Measurements from ENCODE around the gene IL9R. TPM values are rescaled to one million over a fixed set of nuclear protein-coding genes. Genes with fewer than 3 reads are reported as not detected.

IL9R gene
- total and polyA plus RNA-seq, 2 experiments from 2014 or later: 0.31 to 0.39 TPM

- TF ChIP-seq STAT1 (IDR thresholded peaks at IDR 0.05; ENCODE audit: unreplicated experiment): no peak
- TF ChIP-seq ZNF331 (CRISPR knock-in tag; IDR thresholded peaks at IDR 0.05; ENCODE audit: low read depth): no peak
- no peak for TF ChIP-seq EZH2 (IDR thresholded peaks at IDR 0.05; ENCODE audit: low read depth, unreplicated experiment)
- no peak for TF ChIP-seq NANOG (IDR thresholded peaks at IDR 0.05; ENCODE audit: borderline replicate concordance)
- TF ChIP-seq ETS1 (IDR thresholded peaks at IDR 0.05): no peak
Observed at GRCh38 chrX:155968326-155968661, 29.2 kb upstream of the IL9R start (continued).

- no peak overlapping the region for H3K27ac Mint-ChIP-seq
- H3K4me3 Mint-ChIP-seq: no peak overlapping the region
- peaks cover 95% of the 10 kb centered on the region for H3K9me3 Mint-ChIP-seq
- H3K9me2 ChIP-seq (ENCODE audit: insufficient read depth): no peaks in the 10 kb centered on the region
- ATAC-seq: no peak
- no peak overlapping the region for H3K4me2 ChIP-seq
- no peaks in the 10 kb centered on the region for H3K27me3 ChIP-seq (ENCODE audit: insufficient read depth)
- no peaks in the 10 kb centered on the region for H4K20me1 ChIP-seq (replicated peaks; ENCODE audit: insufficient read depth)
- H3F3A ChIP-seq (replicated peaks; ENCODE audit: low read depth): no peaks in the 10 kb centered on the region
- no peaks in the 10 kb centered on the region for H3K4me1 ChIP-seq (ENCODE audit: insufficient read depth)
- H3K36me3 ChIP-seq (ENCODE audit: insufficient read depth): no peaks in the 10 kb centered on the region; the same call in 1 of the 2 replicates
- H2AFZ ChIP-seq: no peak overlapping the region
- no peak overlapping the region for H3K4me3 ChIP-seq
- no peak overlapping the region for H3K27ac ChIP-seq (ENCODE audit: low read depth)
- no peak for TF ChIP-seq ETS1 (IDR thresholded peaks at IDR 0.05)
- no peak for TF ChIP-seq CTCF (conservative IDR thresholded peaks at IDR 0.05; ENCODE audit: low read depth in 2 of 2)
- no peak for TF ChIP-seq JUNB (IDR thresholded peaks at IDR 0.05; ENCODE audit: unreplicated experiment)
- no peak for TF ChIP-seq STAT1 (IDR thresholded peaks at IDR 0.05; ENCODE audit: unreplicated experiment)
- TF ChIP-seq CREB1 (CRISPR knock-in tag; IDR thresholded peaks at IDR 0.05; ENCODE audit: low read depth): no peak
- TF ChIP-seq NANOG (IDR thresholded peaks at IDR 0.05; ENCODE audit: borderline replicate concordance): no peak
- TF ChIP-seq REST (IDR thresholded peaks at IDR 0.05; ENCODE audit: unreplicated experiment): no peak
- TF ChIP-seq POLR2AphosphoS5 (IDR thresholded peaks at IDR 0.05; ENCODE audit: low read depth): no peak
- TF ChIP-seq ZNF462 (CRISPR knock-in tag; IDR thresholded peaks at IDR 0.05): no peak
- no peak for TF ChIP-seq EZH2 (IDR thresholded peaks at IDR 0.05; ENCODE audit: low read depth, unreplicated experiment)
- TF ChIP-seq ZNF331 (CRISPR knock-in tag; IDR thresholded peaks at IDR 0.05; ENCODE audit: low read depth): no peak
- H3K36me3 Mint-ChIP-seq (ENCODE audit: low read depth): peaks cover 23% of the 10 kb centered on the region; the same call in 2 of the 3 replicates
- H3K4me1 Mint-ChIP-seq: no peaks in the 10 kb centered on the region
- H3K79me2 ChIP-seq (replicated peaks; ENCODE audit: insufficient read depth): no peaks in the 10 kb centered on the region
- DNase-seq (ENCODE audit: low spot score): no peak
- H3K27me3 Mint-ChIP-seq (ENCODE audit: insufficient read depth, low read depth, poor library complexity): peaks cover 5% of the 10 kb centered on the region
Observed at GRCh38 chrX:155968791-155969190, 28.7 kb upstream of the IL9R start.

All from GM23338 (cell line).